Dermis microvascular lymphatic vessel endothelial cell (primary cell): Measurements from ENCODE around the gene STPG3. TPM values are rescaled to one million over a fixed set of nuclear protein-coding genes. Genes with fewer than 3 reads are reported as not detected.
"Not testable (repeated sequence)": the region's sequence is repeated elsewhere in the genome, so short reads cannot be mapped to it uniquely, and the experiment has no call there.

Source experiments
- DNase-seq, 2 donors: peaks; one replicate each; pipeline versions ENCODE4 v3.0.0 to v3.0.0-alpha.2; 2010; ENCODE audit warnings: low read depth in 2 of 2
- total RNA-seq: library from RNA; depleted of rRNA; stranded (reverse); fragments of >200 nt; gene quantifications from 2 replicates; pipeline ENCODE4 v1.2.1, GENCODE V29; 2014

STPG3 gene
- total RNA-seq, 1 donor from 2014 or later, result not detected

DNA sequence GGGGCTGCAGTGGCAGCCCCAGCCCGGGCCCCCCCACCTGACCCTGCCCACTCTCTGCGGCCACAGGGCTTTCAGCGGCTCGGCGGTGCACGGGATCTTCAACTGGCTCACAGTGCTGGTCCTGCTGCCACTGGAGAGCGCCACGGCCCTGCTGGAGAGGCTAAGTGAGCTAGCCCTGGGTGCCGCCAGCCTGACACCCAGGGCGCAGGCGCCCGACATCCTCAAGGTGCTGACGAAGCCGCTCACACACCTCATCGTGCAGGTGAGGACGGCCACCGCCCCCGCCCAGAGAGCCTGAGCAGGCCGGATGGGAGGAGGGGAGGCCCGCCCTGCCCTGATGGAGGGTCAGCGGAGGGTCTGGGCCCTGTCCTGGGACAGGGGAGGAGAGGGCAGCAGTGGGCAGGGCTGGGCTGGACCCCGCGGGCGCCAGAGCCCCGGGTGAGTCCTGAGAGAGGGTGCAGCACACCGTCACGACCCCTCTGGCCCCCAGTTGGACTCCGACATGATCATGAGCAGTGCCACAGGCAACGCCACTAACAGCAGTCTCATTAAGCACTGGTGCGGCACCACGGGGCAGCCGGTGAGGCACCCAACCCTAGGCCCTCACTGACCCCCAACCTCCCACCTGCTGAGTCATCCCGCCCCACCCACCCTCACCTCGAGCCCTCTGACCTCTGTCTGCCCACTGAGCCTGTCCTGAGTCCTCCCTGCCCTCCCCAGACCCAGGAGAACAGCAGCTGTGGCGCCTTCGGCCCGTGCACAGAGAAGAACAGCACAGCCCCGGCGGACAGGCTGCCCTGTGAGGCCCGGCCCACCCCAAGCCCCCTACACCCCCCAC, 17.7 kb upstream of the STPG3 start:
- no peak for DNase-seq

DNA sequence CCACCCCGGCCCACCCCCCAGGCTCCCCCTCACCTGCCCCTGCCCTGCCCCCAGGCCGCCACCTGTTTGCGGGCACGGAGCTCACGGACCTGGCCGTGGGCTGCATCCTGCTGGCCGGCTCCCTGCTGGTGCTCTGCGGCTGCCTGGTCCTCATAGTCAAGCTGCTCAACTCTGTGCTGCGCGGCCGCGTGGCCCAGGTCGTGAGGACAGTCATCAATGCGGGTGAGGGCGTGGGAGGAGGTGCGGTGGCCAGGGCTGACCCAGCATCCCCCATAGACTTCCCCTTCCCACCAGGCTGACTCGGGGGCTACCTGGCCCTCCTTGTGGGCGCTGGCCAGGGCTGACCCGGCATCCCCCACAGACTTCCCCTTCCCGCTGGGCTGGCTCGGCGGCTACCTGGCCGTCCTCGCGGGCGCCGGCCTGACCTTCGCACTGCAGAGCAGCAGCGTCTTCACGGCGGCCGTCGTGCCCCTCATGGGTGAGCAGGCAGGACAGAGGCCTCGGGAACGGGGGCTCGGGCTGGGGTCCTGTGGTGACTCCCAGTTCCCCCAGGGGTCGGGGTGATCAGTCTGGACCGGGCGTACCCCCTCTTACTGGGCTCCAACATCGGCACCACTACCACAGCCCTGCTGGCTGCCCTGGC, 16.9 kb upstream of the STPG3 start:
- DNase-seq, result no peak

DNA sequence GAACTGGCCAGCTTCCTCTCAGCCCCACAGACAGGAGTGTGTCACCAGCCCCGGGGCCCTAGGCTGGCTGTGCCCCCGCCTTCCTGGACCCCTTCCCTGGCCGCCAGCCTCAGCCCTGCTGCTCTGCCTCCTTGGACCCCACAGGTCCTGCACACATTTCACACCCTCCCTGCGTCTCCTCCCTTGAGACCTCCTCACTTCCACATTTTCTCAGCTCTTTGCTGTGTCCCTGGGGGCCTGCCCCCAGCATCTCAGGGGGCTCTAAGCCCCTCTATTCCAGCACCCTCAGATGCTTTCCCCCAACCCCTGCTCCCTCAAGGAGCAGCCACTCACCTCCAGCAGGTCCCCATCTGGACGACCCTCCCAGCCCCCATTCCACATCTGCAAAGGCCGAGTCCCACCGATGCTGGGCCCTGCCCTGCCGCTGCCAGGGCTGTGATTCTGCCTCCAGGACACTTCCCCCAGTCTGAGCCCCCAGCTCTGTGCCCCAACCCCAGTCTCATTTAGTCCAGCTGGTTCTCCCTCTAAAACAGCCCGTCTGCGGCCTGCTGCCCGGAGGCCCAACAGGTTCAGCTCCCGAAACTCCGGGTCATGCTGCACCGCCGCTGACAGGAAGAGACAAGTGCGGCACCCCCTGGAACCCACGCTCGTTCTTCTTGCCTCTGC, 16.2 kb upstream of the STPG3 start:
- no peak for DNase-seq

DNA sequence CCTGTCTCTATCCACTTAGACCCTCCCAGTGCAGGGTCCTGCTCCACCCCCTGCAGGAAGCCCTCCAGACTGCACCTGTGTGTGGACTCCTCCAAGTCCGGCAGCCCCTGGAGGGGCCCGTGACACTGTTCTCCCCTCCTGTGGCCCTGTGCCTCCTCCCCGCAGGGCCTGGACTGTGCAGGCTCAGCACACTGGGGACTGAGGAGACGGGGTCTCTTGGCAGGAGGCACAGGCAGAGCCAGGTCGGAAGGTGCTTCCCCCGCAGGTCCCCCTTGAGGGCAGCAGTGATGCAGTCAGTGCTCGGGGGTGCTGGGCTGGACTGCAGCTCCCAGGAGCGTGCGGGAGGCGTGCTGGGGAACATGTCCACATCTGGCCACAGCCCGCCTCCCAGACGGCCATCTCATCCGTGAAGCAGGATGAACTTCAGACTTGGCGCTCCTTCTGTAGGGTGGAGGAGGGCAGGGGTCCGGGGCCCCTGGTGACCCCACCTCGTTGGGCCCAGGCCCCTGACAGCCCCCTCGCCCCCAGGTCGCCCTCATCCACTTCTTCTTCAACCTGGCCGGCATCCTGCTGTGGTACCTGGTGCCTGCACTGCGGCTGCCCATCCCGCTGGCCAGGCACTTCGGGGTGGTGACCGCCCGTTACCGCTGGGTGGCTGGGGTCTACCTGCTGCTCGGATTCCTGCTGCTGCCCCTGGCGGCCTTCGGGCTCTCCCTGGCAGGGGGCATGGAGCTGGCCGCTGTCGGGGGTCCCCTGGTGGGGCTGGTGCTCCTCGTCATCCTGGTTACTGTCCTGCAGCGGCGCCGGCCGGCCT, 15.5 kb upstream of the STPG3 start:
- no peak for DNase-seq

DNA sequence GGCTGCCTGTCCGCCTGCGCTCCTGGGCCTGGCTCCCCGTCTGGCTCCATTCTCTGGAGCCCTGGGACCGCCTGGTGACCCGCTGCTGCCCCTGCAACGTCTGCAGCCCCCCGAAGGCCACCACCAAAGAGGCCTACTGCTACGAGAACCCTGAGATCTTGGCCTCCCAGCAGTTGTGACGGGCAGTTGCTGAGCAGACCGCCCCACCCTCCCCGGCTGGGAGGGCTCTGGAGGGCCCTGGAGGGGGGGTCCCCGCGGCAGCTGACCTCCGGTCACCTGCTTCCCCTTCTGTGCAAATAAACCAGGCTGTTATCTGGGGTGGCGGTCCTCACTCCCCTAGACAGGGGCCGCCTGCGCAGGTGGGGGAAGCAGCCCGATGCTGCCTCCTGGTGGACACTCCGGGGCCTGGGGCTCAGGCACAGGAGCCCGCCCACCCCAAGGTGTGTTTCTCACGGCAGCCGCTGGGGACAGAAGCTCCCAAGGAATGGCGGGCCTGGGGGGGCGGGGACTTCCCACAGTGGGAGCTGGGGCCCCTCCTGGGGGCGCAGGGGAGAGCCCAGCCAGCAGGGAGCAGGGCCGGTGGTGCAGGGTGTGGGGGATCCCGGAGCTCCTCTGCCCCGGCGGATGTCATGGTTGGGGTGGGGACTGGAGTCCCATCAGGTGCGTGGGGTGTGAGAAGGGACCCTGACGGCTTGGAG, 14.7 kb upstream of the STPG3 start:
- DNase-seq, result peak; percentile 51 to 85

DNA sequence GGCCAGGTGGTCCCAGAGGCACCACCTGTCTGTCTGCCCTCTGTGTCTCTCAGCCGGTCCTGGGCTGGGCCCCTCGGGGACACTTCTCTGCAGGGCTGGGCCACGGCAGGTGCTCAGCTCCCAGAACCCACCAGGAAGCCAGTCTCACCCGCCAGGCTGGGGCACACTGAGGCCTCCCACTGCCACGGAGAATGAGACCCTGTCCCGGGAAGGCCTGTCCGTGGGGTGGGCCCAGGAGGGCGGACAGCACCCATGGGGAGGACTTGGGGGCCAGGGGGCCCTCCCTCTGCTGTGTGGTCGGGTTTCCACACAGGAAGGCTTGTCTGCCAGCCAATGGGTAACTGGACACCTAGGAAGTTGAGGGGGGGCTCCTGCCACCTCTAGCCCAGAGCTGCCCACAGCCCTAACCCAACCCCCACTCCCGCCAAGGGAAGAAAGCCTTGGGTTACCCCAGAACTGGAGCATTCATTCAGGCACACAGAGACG, 14.1 kb upstream of the STPG3 start:
- DNase-seq, result no peak

DNA sequence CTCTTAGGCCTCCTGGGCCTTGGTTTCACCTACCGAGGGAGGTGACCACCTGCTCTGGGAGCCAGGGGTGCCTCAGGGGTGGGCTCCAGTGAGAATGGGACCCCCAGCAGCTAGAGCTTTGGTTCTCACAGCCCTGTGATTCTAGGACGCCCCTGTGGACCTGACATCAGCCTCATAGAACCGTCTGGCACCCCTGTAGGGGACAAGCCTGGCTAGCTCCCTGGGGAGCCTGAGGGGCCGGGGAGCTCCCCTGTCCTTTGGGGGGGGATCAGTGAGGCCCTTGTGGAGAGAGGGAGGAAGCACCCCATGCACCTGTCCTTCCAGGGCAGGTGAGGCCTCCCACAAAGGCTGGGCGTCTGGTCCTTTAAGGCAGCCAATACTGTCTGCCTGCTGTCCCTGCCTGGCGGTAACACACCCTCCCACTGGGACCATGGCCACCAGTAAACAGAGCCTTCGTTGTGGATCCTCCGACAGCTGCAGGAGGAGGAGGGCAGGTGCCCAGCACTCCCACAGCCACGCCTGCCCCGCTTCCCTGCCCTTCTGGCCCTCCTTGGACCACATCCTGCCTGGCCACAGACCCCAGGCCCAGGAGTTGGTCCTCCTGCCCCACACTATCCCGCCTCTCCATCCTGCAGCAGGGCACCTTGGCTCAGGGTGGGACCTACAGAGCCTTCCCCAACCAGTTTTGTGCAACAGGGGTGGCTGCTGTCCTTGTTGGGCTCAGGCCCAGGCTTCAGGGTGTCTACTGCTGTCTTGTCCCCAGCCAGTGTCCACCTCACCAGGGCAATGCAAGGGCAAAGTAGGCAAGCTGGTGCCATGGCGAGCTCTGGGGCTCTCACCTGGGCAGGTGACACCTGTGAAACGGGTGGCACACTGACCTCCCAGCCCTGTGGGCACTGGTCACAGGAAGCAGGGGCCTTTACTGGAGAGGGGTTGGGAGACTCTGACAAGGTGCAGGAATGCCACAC, 13.0 kb upstream of the STPG3 start:
- no peak for DNase-seq

DNA sequence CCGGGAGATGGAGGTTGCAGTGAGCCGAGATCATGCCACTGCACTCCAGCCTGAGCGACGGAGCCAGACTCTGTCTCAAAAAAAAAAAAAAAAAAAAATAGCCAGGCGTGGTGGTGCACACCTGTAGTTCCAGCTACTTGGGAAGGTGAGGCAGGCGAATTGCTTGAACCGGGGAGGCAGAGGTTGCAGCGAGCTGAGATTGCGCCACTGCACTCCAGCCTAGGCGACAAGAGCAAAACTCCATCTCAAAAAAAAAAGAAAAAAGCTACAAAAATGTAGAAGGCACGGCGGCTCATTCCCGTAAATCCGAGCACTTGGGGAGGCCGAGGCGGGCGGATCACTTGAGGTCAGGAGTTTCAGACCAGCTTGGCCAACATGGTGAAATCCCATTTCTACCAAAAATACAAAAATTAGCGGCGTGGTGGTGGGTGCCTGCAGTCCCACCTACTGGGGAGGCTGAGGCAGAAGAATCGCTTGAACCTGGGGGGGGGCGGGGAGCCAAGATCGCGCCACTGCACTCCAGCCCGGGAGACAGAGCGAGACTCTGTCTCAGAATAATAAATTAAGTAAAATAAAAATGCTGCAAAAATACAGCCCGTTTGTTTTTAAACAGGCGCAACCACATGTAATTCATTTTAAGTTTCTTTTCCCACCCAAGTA, 11.4 kb upstream of the STPG3 start:
- DNase-seq, result not testable (repeated sequence)

DNA sequence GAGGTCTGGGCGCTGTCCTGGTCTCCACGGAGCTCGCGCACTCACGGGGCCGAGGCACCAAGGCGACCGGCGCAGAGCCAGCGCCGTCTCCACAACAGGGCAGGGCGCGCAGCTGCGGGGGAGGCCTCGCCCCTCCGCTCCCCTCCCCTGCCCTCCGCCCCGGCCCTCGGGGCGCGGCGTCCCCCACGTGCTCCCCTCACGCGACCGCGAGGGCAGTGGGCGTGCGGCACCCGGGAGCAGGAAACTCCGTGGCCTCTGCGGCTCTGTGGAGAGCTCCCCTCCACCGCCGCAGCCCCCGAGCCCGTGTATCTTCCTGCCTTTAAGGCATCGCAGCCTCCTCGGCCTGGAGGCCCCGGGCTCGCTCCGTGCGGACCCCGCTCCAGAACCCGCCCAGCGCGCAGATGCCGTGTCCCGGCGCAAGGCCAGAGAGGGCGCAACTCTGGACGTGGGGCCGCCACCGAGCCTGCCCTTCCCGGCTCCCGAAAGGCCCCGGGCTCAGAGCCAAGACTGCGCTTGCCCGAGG, 10.7 kb upstream of the STPG3 start:
- peak; percentile 39 to 84 for DNase-seq

DNA sequence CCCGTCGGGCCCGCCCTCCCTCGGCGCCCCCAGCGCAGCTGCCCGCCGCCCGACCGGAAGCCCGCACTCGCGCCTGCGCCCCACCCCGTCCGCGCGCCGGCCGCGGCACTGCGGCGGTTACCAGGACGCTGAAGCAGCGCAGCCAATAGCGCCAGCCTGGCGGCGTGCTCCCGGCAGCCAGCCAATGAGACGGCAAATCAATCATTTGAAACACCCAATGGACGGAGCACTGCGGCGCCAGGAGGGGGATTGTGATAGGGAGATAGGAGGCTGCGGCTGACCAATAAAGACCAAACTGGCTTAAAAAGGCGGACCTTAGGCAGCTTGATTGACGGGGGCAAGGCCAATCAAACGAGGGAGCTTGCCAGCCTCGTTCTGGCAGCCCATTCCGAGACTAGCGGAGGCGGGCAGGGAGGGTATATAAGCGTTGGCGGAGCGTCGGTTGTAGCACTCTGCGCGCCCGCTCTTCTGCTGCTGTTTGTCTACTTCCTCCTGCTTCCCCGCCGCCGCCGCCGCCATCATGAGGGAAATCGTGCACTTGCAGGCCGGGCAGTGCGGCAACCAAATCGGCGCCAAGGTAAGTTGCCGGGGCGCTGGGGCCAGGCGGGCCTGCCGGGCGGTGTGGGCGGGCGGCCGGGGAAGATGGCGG, 10.1 kb upstream of the STPG3 start, which contains the start of gene TUBB4B:
TSS of gene TUBB4B (plus strand) at position 447 of the 649 bp plus-strand sequence. CDS start at position 521, 74 bp downstream.
- peak; percentile 100 for DNase-seq

DNA sequence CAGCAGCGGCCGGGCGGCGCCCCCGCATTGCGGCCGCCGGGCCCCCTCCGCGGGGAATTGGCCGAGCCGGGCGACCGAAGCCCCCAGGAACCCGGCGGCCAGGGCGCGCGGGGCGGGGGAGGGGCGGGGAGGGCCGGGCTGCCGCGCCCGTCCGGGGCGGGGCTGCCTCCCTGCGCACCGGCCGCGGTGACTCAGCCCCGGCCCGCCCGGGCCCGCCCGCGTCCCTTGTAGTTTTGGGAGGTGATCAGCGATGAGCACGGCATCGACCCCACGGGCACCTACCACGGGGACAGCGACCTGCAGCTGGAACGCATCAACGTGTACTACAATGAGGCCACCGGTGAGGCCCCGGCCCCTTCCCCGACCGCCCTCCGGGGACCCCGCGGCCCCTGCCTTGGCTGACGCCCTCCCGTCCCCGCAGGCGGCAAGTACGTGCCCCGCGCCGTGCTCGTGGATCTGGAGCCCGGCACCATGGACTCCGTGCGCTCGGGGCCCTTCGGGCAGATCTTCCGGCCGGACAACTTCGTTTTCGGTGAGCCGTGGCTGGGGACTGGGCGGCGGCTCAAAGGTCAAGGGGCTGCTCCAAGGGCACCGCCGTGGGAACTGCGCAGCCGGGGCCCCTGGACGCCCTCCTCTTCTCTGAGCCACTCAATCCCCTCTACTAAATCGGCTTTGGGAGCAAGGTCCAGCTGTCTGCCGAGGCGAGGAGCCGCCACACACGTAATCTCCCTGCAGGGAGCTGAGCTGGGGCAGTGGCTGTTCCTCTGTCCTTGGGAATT, 9.4 kb upstream of the STPG3 start:
- DNase-seq, result peak in 1 of 2 donors; percentile 56

DNA sequence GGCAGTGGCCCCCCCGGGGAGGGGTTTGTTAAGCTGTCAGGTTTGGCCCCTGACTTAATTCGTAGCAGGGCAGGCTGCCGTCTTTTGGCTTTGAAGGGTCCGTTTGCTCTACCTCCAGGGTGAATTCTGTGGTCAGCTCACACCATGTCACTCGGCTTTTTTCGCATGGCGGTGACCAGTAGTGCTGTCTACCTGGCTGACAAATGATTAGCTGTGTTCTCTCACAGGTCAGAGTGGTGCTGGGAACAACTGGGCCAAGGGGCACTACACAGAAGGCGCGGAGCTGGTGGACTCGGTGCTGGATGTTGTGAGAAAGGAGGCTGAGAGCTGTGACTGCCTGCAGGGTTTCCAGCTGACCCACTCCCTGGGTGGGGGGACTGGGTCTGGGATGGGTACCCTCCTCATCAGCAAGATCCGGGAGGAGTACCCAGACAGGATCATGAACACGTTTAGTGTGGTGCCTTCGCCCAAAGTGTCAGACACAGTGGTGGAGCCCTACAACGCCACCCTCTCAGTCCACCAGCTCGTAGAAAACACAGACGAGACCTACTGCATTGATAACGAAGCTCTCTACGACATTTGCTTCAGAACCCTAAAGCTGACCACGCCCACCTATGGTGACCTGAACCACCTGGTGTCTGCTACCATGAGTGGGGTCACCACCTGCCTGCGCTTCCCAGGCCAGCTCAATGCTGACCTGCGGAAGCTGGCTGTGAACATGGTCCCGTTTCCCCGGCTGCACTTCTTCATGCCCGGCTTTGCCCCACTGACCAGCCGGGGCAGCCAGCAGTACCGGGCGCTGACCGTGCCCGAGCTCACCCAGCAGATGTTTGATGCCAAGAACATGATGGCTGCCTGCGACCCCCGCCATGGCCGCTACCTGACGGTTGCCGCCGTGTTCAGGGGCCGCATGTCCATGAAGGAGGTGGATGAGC, 8.6 kb upstream of the STPG3 start:
- no peak for DNase-seq

DNA sequence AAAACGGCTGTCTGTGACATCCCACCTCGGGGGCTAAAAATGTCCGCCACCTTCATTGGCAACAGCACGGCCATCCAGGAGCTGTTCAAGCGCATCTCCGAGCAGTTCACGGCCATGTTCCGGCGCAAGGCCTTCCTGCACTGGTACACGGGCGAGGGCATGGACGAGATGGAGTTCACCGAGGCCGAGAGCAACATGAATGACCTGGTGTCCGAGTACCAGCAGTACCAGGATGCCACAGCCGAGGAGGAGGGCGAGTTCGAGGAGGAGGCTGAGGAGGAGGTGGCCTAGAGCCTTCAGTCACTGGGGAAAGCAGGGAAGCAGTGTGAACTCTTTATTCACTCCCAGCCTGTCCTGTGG, 7.8 kb upstream of the STPG3 start:
- DNase-seq, result not testable (repeated sequence)

DNA sequence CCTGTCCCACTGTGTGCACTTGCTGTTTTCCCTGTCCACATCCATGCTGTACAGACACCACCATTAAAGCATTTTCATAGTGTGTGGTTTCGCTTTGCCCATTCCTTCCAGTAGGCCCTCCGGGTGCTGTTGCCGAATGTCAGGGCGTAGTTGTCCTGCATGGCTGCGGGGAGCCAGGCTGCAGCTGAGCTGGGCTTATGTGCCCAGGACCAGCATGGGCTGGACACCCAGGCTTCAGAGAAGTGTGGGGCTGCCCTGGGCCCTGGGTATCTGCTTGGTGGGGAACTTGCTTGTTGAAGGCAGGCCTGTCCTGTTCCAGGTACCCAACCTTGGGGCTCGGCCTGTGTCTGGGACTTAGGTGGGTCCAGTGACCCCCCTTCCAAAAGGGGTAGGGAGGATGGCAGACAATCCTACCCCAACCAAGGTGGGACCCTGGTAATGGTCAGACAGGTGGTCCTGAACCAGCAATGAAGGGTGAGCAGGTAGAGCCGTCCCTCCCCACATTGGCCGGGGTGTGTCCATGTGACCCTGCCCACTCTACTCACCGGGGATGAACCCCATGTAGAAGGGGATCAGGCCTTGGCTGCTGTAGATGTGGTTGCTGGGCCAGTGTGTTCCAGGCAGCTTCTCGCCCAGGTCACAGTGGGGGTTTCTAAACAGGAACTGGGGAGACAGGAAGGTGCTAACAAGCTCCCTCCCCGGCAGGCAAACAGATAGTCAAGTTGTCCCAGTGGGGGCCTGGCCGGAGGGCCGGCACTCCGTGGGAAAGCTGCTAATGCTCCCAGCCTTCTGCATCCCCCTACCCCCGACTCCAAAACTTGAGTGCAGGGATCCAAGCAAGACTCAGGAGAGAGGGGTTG, 7.2 kb upstream of the STPG3 start:
- DNase-seq, result peak in 1 of 2 donors; percentile 29
